RWPE1 (cell line): Measurements from ENCODE around the gene WDR88.

Experiments
- CTCF ChIA-PET: fragments of 350-600 bp; sonication (Branson Sonifier 250); formaldehyde crosslinking; extraction: SDS; loops from one replicate; lab custom pipeline; 2021; lab: Yijun Ruan, JAX
- POLR2A ChIA-PET: fragments of 400-600 bp; formaldehyde crosslinking; extraction: SDS; loops from one replicate; lab custom pipeline; 2020; ENCODE audit warnings: antibody characterized with exemption; ENCODE audit not compliant: low non-redundant PET; lab: Yijun Ruan, JAX
- DNase-seq: peaks from one replicate; pipeline ENCODE4 v3.0.0; 2012; ENCODE audit warnings: low spot score
- H3K27ac ChIP-seq: fragments of 450-650 bp; 2 replicates; pipeline ENCODE4 v1.5.1; 2017
- TF ChIP-seq, protein P1 (sequence below): fragments of 450-650 bp; conservative IDR thresholded peaks from 2 replicates; pipeline ENCODE4 v1.5.1; 2017; ENCODE audit warnings: low read depth, mild to moderate bottlenecking

Gene WDR88

DNA sequence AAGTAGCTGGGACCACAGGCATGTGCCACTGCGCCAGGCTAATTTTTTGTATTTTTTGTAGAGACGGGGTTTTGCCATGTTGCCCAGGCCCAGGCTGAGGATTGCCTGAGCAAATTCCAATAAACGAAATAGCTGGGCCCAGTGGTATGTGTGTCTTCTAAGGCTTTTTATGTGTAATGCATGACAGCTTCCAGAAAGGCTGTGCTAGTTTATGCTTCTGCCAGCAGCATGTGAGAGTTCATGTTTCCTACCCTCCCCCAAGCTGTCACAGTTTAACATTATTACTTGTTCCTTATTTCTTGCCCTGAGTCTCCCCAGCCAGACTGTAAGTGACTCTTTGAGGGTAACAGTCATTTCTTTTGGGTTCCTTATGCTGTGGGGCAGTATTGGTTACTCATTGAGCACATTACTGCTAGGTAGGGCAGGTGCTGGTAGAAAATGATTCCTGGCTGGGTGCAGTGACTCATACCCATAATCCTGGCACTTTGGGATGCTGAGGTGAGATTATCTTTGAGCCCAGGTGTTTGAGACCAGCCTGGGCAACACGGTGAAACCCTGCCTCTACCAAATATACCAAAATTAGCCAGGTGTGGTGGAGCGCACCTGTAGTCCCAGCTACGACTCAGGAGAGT lies 37.4 kb upstream of the WDR88 start:
- POLR2A ChIA-PET: no interaction called here
- no peak overlapping the region for H3K27ac ChIP-seq
- TF ChIP-seq, protein P1, sequence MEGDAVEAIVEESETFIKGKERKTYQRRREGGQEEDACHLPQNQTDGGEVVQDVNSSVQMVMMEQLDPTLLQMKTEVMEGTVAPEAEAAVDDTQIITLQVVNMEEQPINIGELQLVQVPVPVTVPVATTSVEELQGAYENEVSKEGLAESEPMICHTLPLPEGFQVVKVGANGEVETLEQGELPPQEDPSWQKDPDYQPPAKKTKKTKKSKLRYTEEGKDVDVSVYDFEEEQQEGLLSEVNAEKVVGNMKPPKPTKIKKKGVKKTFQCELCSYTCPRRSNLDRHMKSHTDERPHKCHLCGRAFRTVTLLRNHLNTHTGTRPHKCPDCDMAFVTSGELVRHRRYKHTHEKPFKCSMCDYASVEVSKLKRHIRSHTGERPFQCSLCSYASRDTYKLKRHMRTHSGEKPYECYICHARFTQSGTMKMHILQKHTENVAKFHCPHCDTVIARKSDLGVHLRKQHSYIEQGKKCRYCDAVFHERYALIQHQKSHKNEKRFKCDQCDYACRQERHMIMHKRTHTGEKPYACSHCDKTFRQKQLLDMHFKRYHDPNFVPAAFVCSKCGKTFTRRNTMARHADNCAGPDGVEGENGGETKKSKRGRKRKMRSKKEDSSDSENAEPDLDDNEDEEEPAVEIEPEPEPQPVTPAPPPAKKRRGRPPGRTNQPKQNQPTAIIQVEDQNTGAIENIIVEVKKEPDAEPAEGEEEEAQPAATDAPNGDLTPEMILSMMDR: no peak
- CTCF ChIA-PET: no interaction called here
- DNase-seq: peak; percentile 28

DNA sequence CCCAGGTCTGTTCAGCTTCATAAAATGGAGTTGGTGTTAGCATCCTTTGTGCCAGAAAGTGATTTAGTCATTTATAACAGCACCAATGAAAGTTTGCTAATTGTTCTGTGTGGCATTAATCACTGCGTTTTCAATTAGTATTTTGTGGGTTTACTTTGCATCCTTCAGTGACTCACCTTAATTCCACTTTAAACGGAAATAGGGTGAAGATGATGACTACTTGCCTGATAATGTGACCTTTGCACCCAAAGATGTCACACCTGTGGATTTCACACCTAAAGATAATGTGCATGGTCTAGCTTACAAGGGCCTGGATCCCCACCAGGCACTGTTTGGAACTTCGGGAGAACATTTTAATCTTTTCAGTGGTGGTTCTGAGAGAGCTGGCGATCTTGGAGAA lies 35.9 kb upstream of the WDR88 start:
- CTCF ChIA-PET: interaction anchor here (0.5 kb wide), 1 partner anchor 28 kb away, joined by 3 read pairs; no protein-coding TSS in a partner anchor
- POLR2A ChIA-PET: no interaction called here
- peak; percentile 57 for DNase-seq
- TF ChIP-seq, protein P1: no peak
- H3K27ac ChIP-seq: no peak overlapping the region

GRCh38 chr19:33098055-33098534 lies 33.8 kb upstream of the WDR88 start:
- POLR2A ChIA-PET: no interaction called here
- CTCF ChIA-PET: interaction anchor here (0.6 to 1.1 kb wide), 2 partner anchors 86 to 121 kb away, joined by 3 read pairs; no protein-coding TSS in a partner anchor
- TF ChIP-seq, protein P1: no peak
- DNase-seq: no peak
- H3K27ac ChIP-seq: peak overlapping the region; percentile 46

DNA sequence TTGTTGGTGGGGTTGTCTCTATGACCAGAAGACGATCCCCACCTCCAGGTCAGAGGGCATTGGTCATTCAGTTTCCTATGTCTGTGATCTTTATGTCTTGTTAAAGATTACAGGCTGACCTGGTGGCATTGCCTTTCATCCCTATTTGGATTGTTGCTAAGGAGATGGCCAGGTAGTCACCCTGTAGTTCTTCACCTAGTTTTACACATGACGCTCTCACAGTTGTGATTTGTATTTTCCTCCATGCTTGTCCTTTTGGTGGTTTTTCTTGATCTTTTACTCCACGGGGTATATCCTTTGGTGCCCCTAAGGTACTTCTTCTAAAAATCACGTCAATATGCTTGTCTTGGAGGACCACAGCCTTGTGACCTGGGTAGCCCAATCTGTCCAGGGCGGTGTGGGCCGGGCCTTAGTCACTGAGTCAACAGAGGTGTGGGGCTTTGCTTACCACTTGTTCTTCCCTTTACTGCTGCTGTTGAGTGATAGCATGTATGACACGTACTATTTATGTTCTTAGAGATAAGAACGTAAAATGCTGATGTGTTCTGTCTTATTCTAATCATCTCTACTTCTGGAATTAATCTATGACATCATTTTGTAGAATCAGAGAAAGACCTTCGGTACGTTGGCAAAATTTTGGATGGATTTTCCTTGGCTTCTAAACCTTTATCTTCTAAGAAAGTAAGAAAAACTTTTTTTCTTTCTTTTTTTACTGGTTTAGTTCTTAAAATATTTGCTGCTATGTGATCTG lies 30.8 kb upstream of the WDR88 start:
- POLR2A ChIA-PET: no interaction called here
- CTCF ChIA-PET: no interaction called here
- DNase-seq: no peak

DNA sequence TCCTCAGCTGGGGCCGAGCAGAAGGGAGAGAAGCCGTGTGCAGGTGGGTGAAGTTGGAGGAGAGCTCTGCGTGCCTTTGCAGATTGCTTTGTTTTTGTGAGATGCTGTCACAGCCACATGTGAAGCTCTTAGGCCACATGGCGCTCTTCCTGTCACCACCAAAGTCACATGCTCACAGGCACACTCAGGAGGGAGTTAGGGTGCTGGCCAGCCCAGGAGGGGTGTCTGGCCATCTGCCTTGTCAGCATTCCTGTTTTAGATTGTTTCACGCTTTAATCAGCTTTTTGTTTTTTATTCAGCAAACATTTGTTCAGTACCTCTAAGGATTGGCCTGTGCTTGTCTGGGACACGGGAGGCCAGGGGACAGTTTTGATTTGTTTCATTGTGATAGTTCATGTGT lies 29.0 kb upstream of the WDR88 start:
- POLR2A ChIA-PET: no interaction called here
- no peak for DNase-seq
- no peak overlapping the region for H3K27ac ChIP-seq
- CTCF ChIA-PET: no interaction called here
- TF ChIP-seq, protein P1: no peak

More for the DNA sequence above, 30.8 kb upstream of the WDR88 start:
- H3K27ac ChIP-seq: no peak overlapping the region
- TF ChIP-seq, protein P1: no peak

DNA sequence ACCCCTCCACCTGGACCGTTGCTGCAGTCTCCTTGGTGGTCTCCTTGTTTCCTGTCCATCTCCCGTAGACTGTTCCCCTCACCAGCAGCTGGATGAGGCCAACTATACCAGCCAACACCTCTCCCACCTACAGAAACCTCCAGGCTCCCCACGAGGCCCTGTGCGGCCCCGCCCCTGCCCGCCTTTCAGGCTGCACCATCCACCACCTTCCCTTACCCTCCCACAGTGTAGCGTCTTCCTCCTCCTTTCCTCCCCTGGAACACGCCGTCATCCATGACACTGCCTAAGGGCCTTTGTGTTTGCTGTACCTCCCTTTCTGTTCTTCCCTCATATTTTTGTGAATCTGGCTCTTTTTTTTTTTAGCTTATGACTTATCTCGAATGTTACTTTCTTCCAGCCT lies 23.8 kb upstream of the WDR88 start:
- ChIA-PET CTCF (no interaction called here), POLR2A (no interaction called here)
- TF ChIP-seq, protein P1: no peak
- no peak for DNase-seq
- H3K27ac ChIP-seq: no peak overlapping the region
